SHP77 (cell line): ENCODE measurements around the gene LHPP.

ENCODE experiments used
- DNase-seq, 2 experiments: peaks; one replicate each; lab custom pipeline; 2025; lab: John Stamatoyannopoulos, UW

LHPP gene

GRCh38 chr10:124595143-124595883 lies 133.7 kb downstream of the LHPP start:
- no peak for DNase-seq

GRCh38 chr10:124596116-124596785 lies 134.6 kb downstream of the LHPP start:
- DNase-seq = no peak

DNA sequence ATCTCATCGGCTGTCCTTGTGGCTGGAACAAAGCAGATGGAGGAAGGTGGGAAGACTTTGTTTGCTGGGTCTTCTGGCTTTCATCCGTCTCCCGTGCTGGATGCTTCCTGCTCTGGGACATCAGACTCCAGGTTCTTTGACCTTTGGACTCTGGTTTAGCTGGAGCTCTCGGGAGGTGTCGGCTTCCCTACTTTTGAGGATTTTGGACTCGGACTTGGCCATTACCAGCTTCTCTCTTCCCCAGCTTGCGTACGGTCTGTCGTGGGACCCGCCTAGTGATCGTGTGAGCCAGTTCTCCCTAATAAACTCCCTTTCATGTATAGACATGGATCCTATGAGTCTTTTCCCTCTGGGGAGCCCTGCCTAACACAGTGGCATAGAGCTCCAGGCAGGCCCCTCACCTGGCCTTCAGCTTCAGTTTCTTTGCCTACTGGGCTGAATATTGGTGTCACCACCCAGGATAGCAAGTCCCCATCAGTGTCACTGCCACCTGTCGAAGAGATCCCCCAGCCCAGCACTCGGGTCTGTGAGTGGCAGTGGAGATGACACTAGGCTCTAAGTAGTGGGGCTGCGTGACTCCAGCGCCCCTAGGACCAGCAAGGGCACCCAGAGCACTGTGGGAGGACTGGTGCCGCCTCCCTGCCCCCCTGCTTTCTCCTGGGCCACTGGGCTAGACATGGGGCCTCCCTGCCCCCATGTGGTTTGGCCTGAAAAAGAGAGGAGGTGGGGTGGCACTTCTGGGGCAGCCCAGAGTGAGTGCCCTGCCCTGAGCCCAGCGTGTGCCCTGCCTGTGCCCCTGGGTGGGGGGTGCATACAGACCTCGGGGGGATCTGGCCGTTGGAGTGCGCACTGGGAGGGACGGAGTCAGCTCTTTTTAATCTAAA lies 135.6 kb downstream of the LHPP start:
- DNase-seq = no peak

- no peak for DNase-seq
Observed at GRCh38 chr10:124597846-124598165, 136.2 kb downstream of the LHPP start.

GRCh38 chr10:124598196-124598595 lies 136.6 kb downstream of the LHPP start:
- no peak for DNase-seq

DNA sequence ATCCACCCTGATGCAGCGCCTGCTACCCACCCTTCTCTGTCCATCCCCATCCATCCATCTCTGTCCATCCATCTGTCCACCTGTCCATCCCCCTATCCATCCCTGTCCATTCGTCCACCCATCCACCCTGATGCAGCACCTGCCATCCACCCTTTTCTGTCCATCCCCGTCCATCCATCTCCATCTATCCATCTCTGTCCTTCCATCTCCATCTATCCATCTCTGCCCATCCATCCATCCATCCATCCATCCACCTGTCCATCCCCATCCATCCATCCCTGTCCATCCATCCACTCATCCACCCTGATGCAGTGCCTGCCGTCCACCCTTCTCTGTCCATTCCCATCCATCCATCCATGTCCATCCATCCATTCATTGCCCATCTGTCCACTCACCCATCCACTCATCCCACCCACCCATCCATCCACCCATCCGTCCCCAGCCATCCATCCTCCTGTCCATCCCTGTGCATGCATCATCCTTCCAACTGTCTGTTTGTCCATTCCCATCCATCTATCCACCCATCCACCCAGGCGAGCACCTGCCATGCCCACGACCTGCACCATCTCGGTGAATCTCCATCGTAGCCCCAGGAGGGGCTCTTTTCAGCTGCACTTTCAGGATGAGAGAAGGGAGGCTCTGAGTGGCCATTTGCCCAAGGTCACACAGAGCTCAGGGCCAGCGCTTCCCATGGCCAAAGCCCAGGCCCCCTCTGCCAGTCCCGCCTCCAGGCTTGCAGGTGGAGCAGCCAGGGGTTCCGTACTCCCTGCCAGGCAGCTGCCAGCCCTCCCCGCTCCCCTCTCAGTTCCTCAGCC lies 137.4 kb downstream of the LHPP start:
- DNase-seq = no peak

- no peak for DNase-seq
Observed at GRCh38 chr10:124599588-124600050, 138.0 kb downstream of the LHPP start.

- no peak for DNase-seq
Observed at GRCh38 chr10:124600051-124600880, 138.6 kb downstream of the LHPP start.

GRCh38 chr10:124601016-124601415 lies 139.4 kb downstream of the LHPP start:
- no peak for DNase-seq

DNA sequence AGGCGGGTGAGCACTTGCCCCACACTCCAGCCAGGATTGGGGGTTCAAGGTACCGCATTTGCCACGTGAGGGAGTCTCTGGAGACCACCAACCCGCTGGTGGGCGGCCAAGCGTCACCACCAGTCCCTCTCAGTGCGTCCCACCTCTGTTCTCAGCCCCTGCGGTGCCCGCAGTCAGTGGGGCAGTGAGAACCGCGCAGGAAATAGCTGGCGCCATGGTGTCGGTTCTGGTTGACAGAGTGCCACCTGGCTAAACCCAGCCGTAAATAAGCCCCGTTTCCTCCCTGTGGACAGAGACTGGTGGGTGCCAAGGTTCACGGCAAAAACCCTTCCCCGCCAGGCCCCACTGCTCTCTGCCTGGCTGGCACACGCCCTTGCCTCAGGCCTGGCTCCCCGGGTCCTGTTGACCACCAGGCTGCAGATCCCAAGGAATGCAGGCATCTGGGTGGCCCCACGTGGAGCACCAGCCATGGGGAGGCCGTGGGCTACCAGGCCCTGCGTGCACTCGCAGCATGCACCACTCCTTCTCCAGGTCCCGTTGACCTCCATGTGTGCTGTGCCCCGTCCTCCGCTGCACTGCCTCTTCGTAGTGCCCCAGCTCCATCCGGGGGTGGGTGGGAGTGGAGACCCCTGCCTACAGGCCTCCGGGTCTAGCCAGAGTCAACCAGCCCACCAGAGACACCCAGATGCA lies 140.0 kb downstream of the LHPP start:
- no peak for DNase-seq

- DNase-seq = no peak
Observed at GRCh38 chr10:124602121-124602561, 140.5 kb downstream of the LHPP start.

DNA sequence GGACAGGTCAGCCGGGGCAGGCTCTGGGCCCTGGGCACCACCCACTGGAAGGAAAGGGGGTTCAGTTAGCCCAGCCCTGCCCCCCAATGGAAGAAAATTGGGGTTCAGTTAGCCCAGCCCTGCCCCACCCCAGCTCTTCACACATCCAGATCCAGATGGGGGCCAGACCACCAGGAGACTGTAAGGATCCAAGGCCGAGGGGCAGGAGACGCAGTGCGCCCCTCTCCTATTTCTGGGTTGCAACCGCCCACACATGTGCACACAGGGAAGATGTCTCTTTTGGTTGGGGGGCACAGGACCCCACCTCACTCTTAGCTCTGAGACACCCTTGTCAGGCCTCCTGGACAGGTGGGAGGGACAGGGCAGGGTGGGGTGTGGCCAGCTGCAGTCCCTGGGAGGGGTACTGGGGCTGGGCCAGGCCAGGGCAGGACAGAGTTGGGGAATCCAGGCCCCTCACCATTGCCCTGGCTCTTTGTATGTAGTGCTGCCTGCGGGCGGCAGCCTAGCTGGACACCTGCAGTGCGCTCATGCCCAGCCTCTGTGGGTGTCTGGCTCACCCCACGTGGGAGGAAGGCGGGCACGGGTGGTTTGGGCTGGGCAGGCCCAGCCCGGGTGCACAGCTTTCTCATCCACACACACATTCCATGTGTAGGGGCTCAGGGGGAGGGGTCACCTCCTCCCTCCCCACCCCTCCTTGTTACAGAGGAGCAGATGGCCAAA lies 141.2 kb downstream of the LHPP start:
- DNase-seq = no peak

DNA sequence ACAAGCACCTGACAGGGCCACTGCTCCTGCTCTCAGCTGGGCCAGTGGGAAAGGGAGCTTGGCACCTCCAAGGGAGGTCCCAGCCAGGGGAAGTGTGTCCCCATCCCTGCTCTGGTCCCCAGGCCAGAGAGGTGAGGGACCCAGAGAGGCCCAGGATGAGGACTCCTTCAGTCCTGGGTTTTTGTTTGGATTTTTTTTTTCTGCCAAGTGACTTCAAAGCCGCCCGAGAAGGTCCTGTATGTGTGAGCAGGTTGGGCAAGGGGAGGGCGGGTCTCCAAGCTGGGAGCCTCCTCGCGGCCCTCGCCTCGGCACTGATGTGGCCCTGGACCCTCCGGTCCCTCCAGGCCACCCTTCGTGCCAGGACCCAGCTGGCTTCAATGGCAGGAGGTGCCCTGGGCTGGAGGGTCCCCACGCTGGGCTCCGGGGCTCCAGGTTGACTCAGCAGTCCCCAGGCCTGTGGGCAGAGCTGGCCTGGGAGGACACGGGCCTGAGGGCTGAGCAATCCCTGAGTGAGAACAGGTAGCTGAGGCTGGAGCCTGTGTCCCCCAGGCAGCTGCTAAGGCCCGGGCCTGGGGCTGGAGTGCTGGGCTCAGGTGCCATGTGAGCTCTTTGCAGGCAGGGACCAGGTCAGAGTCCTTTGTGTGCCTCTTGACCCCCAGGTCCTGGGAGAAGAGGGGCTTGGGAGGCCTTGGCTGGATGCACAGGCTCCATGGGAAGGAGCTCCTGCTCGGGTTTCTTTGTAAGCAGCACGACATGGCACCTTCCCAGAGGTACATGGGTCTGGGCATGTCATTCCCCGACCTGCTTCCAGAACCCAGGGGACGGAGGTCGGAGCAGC lies 142.0 kb downstream of the LHPP start:
- DNase-seq = no peak

DNA sequence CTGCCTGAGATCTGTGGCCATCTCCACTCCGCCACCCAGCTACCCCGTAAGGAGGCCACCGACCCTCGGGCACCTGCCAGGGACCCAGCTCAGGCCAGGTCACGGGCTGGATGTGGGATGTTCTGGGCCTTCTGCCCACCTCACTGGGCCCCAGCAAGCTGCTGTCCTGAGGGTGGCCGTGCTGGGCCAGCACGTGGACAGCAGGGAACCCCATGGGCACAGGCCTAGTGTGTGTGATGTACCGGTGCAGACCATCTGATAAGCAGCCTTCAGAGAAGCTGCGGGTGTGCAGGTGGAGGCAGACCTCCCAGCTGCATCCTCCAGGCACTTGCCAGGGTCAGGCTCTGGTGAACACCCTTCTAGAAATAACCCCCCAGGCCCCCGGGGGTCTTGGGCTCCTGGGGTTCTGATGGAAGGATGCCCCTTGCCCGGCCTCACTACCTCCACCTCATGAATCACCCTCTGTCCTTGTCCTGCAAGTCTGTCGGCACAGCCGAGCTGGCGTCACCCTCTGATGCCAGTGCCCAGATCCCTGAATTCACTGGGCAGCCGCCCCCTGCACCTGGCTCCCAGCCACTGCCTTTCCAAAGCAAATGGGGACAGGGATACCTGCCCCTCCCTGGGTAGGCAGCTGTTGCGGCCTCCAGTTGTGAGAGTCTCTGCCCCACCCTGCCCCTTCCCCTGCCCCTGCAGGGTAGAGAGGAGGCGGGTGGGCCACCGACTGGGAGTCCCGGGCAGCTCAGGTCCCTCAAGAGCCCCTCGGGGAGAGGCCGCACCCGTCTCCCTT lies 142.8 kb downstream of the LHPP start:
- DNase-seq = no peak

DNA sequence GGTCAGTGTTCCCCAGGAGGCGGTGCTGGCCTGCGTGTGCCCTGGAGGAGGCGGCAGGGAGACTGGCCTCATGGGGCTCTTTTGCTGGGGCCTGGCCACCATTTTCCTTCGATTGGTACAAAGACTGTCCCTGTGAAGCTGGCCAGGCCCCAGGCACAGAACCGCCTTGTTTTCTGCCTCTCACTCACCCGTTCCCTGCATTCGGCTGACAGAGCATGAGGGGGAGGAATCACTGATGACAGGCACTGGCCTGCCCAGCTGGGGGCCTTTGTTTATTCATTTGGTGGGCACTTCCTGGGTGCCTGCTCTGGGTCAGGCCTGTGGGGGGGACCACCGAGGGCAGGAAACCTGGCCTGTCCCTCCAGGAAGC lies 143.4 kb downstream of the LHPP start:
- DNase-seq = no peak

- DNase-seq = no peak
Observed at GRCh38 chr10:124605481-124605855, 143.8 kb downstream of the LHPP start.

- DNase-seq = no peak
Observed at GRCh38 chr10:124605856-124606812, 144.5 kb downstream of the LHPP start.
